ENCODE measurements around the gene YY1AP1.
"Not testable (repeated sequence)": the region's sequence is repeated elsewhere in the genome, so short reads cannot be mapped to it uniquely, and the experiment has no call there.

The YY1AP1 gene

DNA sequence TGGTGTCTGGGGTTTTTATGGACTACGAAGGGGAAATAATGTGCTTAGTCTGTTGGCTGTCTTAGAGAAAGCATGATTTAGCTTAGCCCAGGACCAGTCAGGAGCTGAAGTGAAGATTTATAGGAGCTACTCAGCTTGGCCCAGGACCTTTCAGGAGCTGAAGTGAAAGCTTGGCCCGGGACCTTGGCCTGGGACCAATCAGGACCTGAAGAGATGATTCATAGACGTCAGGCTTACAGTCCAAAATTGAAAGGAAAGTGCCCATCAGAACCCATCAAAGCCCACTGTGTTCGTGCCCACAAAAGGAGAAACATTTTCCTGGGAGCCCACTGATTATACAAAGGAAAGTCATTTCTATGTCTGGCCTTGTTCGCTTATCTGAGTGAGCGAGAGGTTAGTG, 42.9 kb downstream of the YY1AP1 start:
- DNase-seq (ENCODE audit: low spot score) = no peak

DNA sequence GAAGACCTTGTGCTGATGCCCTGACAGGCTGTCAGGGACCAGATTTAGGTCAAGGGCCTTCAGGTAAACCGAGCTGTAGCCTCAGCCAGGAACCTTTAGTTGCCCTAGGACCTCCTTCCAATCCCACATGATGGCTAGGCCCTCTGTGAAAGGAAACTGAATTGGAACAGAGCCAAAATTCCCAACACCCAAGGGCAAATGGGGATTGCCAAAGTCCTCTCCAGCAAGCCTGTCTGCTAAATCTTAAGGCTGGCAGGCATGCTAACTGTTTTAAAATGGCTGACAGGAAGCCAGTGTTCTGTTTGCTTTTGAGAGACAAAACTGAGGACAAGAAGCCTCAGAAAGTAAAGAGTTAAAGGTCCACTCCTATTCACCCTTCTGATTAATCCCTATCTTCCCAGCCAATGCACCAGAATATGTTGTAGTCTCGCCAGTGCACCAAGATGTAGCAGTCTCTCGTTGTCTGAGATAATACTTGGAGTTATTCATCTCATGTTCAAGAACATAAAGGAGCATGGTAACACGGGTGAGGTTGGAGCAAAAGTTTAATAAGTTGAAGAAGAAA, 43.5 kb downstream of the YY1AP1 start:
- no peak for DNase-seq (ENCODE audit: low spot score)

DNA sequence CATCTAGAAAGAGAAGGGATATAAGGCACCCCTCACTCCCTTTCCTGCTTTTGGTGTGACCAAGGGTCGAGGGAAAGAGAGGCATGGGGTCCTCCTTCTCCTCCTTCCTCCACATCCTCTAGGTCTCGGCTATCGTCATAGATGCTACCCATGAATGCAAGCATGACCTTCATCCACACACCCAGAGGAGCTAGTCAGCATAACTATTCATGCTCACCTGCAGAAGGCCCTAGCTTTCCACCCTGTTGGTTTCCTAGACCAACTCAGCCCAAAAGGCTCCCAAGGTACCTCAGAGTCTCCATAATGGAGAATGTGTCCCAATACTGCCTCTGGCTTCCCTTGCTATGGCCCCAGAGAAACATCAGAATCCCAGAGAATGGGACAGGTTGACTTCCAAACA, 45.3 kb downstream of the YY1AP1 start:
- no peak for DNase-seq (ENCODE audit: low spot score)

- not testable (repeated sequence) for DNase-seq (ENCODE audit: low spot score)
Observed at GRCh38 chr1:155642559-155643180, 45.9 kb downstream of the YY1AP1 start.

DNA sequence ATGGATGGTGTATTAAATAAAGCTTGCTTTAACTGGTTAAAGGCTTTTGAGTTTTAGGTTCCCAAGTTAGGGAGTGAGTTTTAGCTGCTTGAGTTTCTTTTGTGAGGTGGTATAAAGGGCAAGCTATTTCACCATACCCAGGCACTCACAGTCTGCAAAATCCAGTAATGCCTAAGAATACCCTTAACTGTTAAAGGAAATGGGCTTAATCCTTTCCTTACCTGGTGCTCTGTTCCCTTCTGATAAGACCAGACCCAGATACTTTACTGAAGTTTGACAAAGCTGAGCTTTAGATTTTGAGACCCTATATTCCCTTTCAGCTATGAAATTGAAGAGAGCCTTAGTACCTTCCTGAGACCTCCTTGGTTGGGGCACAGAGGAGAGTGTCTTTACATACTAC, 48.2 kb downstream of the YY1AP1 start:
- no peak for DNase-seq (ENCODE audit: low spot score)

GRCh38 chr1:155636397-155637153, 52.0 kb downstream of the YY1AP1 start:
- DNase-seq (ENCODE audit: low spot score) = no peak

DNA sequence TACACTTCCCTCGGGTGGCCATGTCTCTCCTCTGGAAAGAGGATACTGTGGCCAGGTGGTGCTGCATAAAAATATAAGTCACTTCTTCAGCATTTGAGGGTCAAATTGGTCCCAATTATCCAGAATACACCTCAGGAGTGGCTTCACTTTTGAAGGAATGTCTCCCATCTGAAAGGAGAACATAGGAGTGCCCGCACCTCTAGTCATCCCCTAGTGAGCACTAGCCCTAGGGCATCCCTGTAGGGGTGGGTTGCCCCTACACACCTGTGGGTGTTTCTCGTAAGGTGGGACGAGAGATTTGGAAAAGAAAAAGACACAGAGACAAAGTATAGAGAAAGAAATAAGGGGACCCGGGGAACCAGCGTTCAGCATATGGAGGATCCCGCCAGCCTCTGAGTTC, 62.1 kb downstream of the YY1AP1 start:
- DNase-seq (ENCODE audit: low spot score) = not testable (repeated sequence)

GRCh38 chr1:155623357-155623756, 65.2 kb downstream of the YY1AP1 start:
- DNase-seq (ENCODE audit: low spot score) = no peak

GRCh38 chr1:155622191-155622590, 66.4 kb downstream of the YY1AP1 start:
- no peak for DNase-seq (ENCODE audit: low spot score)

DNA sequence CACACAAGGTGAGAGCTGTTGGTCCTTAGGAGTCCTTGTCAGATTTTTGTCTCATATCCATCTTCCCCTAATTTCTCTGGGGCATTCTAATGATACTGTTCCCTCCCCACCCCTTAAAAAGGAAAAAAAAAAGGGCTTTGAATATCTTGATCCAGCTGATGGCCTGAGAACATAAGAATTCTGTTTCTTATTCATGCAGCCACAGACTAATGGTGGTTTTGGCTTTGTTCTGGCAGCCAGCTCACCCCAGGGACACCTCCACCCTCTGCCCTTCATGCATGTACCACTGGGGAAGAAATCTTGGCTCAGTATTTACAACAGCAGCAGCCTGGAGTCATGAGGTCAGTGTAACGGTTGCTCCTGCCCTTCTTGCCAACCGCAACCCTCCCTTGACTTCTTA, 75.3 kb downstream of the YY1AP1 start:
- DNase-seq (ENCODE audit: low spot score) = not testable (repeated sequence)

DNA sequence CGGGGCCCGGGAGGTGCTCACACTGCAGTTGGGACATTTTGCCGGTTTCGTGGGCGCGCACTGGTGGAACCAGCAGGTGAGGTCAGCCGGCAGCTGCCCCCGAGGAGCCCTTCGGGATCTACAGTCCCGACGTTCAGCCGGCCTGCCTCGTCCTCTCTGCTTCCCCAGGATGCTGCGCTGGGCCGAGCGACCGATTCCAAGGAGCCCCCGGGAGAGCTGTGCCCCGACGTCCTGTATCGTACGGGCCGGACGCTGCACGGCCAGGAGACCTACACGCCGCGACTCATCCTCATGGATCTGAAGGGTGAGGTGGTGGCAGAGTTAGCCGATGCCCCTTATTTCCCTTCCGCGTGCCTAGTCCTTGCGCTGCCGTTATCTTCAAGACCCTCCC, 78.3 kb downstream of the YY1AP1 start:
- DNase-seq (ENCODE audit: low spot score) = not testable (repeated sequence)

- peak; percentile 99 for DNase-seq (ENCODE audit: low spot score)
Observed at GRCh38 chr1:155609515-155610256, 78.9 kb downstream of the YY1AP1 start, which contains the start of gene MSTO1. TSS of gene MSTO1 (plus strand) at chr1:155610218. CDS start at chr1:155610249, 31 bp downstream.

Data from SK-N-DZ (cell line).